MCF 10A (cell line): Measurements from ENCODE around the gene DSCAML1. TPM values are rescaled to one million over a fixed set of nuclear protein-coding genes. Genes with fewer than 3 reads are reported as not detected.

ENCODE experiments used
- BruUV-seq: library from RNA; stranded (reverse); fragments of 400-500 nt; replicated peaks from 2 replicates; lab custom pipeline; 2021; lab: Mats Ljungman, UMichigan
- CTCF ChIA-PET: fragments of 300-600 bp; sonication (Branson Sonifier 250); formaldehyde crosslinking; extraction: SDS; loops from one replicate; lab custom pipeline; 2021; ENCODE audit warnings: antibody characterized with exemption, inconsistent platforms; lab: Yijun Ruan, JAX
- POLR2A ChIA-PET: fragments of 300-600, 350-650 bp; sonication (Branson Sonifier 250); formaldehyde crosslinking; extraction: SDS; loops from one replicate; lab custom pipeline; 2020; ENCODE audit warnings: antibody characterized with exemption, inconsistent platforms; lab: Yijun Ruan, JAX
- DNase-seq: peaks from one replicate; pipeline ENCODE4 v3.0.0-alpha.2; 2018; ENCODE audit not compliant: unreplicated experiment
- H3K27ac Mint-ChIP-seq: one replicate; pipeline ENCODE4 v1.8.0; 2022; ENCODE audit warnings: mild to moderate bottlenecking, low read depth, mixed read lengths; ENCODE audit not compliant: unreplicated experiment
- H3K27me3 Mint-ChIP-seq: one replicate; pipeline ENCODE4 v1.8.0; 2022; ENCODE audit warnings: mixed read lengths; ENCODE audit not compliant: insufficient read depth, unreplicated experiment
- H3K36me3 Mint-ChIP-seq: one replicate; pipeline ENCODE4 v1.8.0; 2022; ENCODE audit warnings: mild to moderate bottlenecking, moderate library complexity, mixed read lengths; ENCODE audit not compliant: insufficient read depth, unreplicated experiment
- H3K4me1 Mint-ChIP-seq: one replicate; pipeline ENCODE4 v1.8.0; 2022; ENCODE audit warnings: mixed read lengths; ENCODE audit not compliant: insufficient read depth, unreplicated experiment
- H3K4me3 Mint-ChIP-seq: one replicate; pipeline ENCODE4 v1.8.0; 2022; ENCODE audit warnings: mild to moderate bottlenecking, moderate library complexity, mixed read lengths; ENCODE audit not compliant: unreplicated experiment
- H3K9me3 Mint-ChIP-seq: one replicate; pipeline ENCODE4 v1.8.0; 2022; ENCODE audit warnings: mixed read lengths; ENCODE audit not compliant: unreplicated experiment
- CTCF ChIP-seq: fragments of 200-600 bp; IDR thresholded peaks from one replicate; pipeline ENCODE4 v1.8.0; 2022; ENCODE audit warnings: antibody characterized with exemption, mild to moderate bottlenecking; ENCODE audit not compliant: unreplicated experiment
- intact Hi-C: fragments of 100-400 bp; cut with micrococcal nuclease; formaldehyde crosslinking; loops from 2 replicates; pipeline ENCODE4 v1.14.1; 2022
- total RNA-seq: library from RNA; stranded (reverse); gene quantifications from 2 replicates; pipeline ENCODE4 v1.2.3, GENCODE V29; 2022

Gene DSCAML1
- total RNA-seq, 1 experiment from 2014 or later: not detected

- BruUV-seq: no TSS peak
- ChIA-PET POLR2A (interaction anchor here (0.6 kb wide), 3 partner anchors 18 to 217 kb away, joined by 3 to 4 read pairs (median 3); no protein-coding TSS in a partner anchor), CTCF (interaction anchor here (1.0 kb wide), 1 partner anchor 192 kb away, joined by 4 read pairs; no protein-coding TSS in a partner anchor)
- Mint-ChIP-seq H3K4me1 (no peaks in the 10 kb centered on the region), H3K27me3 (peaks cover 52% of the 10 kb centered on the region), H3K36me3 (no peaks in the 10 kb centered on the region), H3K4me3 (no peak overlapping the region), H3K27ac (no peak overlapping the region), H3K9me3 (no peaks in the 10 kb centered on the region)
- intact Hi-C loops: loop anchor here (10.0 kb wide), 1 partner anchor 194 kb away; no protein-coding TSS in a partner anchor
- no peak for TF ChIP-seq CTCF
- no peak for DNase-seq
Observed at GRCh38 chr11:117618302-117618981, 178.6 kb downstream of the DSCAML1 start.

- no peak for TF ChIP-seq CTCF
- Mint-ChIP-seq H3K9me3 (no peaks in the 10 kb centered on the region), H3K4me1 (no peaks in the 10 kb centered on the region), H3K27ac (no peak overlapping the region), H3K27me3 (peaks cover 64% of the 10 kb centered on the region), H3K4me3 (no peak overlapping the region), H3K36me3 (no peaks in the 10 kb centered on the region)
- intact Hi-C loops: loop anchor here (10.0 kb wide), 1 partner anchor 192 kb away; no protein-coding TSS in a partner anchor
- DNase-seq: no peak
- ChIA-PET CTCF (no interaction called here), POLR2A (interaction anchor here (0.6 kb wide), 1 partner anchor 71 kb away, joined by 4 read pairs; no protein-coding TSS in a partner anchor)
- no TSS peak for BruUV-seq
Observed at GRCh38 chr11:117616979-117617378, 180.0 kb downstream of the DSCAML1 start.

- Mint-ChIP-seq H3K27me3 (peaks cover 86% of the 10 kb centered on the region), H3K27ac (no peak overlapping the region), H3K4me3 (no peak overlapping the region), H3K9me3 (no peaks in the 10 kb centered on the region), H3K4me1 (peaks cover 6% of the 10 kb centered on the region), H3K36me3 (no peaks in the 10 kb centered on the region)
- CTCF ChIA-PET: no interaction called here
- TF ChIP-seq CTCF: no peak
- DNase-seq: no peak
- POLR2A ChIA-PET: no interaction called here
- intact Hi-C loops: loop anchor here (10.0 kb wide), 1 partner anchor 190 kb away; no protein-coding TSS in a partner anchor
- BruUV-seq: no TSS peak
Observed at GRCh38 chr11:117614728-117615127, 182.3 kb downstream of the DSCAML1 start.

GRCh38 chr11:117613521-117613920, 183.5 kb downstream of the DSCAML1 start:
- Mint-ChIP-seq H3K9me3 (no peaks in the 10 kb centered on the region), H3K27ac (no peak overlapping the region), H3K27me3 (peaks cover 85% of the 10 kb centered on the region), H3K4me1 (peaks cover 6% of the 10 kb centered on the region), H3K4me3 (no peak overlapping the region), H3K36me3 (no peaks in the 10 kb centered on the region)
- DNase-seq: no peak
- intact Hi-C loops: loop anchor here (10.0 kb wide), 1 partner anchor 189 kb away; no protein-coding TSS in a partner anchor
- no TSS peak for BruUV-seq
- TF ChIP-seq CTCF: no peak
- ChIA-PET CTCF (interaction anchor here (0.5 to 1.3 kb wide), 3 partner anchors 8 to 710 kb away, joined by 3 read pairs; no protein-coding TSS in a partner anchor), POLR2A (no interaction called here)
